Stromal cell of bone marrow (primary cell): ENCODE results near the gene HOXD11.

Experiments used
- DNase-seq: peaks from one replicate; pipeline ENCODE4 v3.0.0-alpha.2; 2012; ENCODE audit warnings: low read depth

The HOXD11 gene

DNA sequence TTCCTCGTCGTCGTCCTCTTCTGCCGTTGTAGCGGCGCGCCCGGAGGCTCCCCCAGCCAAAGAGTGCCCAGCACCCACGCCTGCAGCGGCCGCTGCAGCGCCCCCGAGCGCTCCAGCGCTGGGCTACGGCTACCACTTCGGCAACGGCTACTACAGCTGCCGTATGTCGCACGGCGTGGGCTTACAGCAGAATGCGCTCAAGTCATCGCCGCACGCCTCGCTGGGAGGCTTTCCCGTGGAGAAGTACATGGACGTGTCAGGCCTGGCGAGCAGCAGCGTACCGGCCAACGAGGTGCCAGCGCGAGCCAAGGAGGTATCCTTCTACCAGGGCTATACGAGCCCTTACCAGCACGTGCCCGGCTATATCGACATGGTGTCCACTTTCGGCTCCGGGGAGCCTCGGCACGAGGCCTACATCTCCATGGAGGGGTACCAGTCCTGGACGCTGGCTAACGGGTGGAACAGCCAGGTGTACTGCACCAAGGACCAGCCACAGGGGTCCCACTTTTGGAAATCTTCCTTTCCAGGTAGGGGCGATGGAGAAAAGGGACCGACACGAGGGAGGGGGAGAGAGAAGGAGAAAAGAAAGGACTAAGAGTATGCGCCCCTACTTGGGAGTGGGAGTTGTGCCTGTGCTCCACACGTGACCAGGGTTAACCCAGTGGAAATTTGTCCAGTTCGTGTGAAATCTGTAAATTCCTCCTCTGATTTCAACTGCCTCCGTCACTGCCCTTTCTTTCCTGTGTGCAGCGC, 13.8 kb upstream of the HOXD11 start:
- no peak for DNase-seq

GRCh38 chr2:176093898-176094249, 13.2 kb upstream of the HOXD11 start:
- DNase-seq, result no peak

- no peak for DNase-seq
Observed at GRCh38 chr2:176094349-176094748, 12.7 kb upstream of the HOXD11 start.

DNA sequence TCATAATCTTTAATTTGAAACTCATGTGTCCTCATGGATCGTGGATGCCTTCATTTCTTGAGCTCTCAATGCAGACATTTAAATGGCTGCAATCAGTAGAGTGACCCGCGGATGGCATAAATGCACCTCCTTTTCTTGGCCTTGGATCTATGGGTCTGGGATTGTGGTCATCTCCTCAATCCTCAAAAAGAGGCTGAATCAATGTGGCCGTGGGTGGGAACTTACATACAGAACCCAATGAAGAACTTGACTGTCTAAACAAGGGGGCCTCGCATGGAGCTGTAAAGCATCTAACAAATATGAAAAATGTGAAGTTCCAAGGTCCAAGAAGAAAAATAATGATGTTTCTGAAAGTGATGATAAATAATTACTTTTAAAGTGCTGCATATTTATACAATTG, 11.7 kb upstream of the HOXD11 start:
- DNase-seq, result no peak

- DNase-seq, result no peak
Observed at GRCh38 chr2:176096243-176096985, 10.7 kb upstream of the HOXD11 start.

GRCh38 chr2:176096986-176097819, 9.9 kb upstream of the HOXD11 start:
- DNase-seq, result peak; percentile 46

DNA sequence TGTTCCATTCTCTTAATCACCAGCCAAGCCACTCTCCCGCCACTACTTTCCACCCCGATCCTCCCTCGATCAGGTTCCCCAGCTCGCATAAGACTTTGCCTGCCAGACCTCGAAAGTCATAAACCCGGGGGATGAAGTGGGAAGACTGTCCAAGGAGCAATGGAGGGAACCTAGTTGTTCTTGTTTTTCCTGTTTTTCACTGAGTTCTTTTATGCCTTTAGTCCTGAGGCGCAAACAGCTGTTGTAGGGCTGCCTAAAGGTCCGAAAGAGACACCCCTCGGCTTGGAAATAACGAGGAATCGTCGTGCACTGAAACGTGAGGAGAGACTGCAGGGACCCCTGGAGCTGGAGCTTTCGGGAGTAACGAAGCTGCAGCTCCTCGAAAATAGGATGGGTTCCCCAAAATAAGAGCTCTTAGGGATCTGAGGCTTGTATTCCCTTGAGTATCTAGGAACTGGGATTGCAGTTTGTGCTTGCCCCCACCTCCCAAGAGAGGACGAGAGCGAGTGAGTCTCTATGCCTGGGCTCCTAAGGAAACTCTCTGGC, 9.2 kb upstream of the HOXD11 start:
- no peak for DNase-seq

- DNase-seq, result no peak
Observed at GRCh38 chr2:176098366-176099158, 8.5 kb upstream of the HOXD11 start.

- no peak for DNase-seq
Observed at GRCh38 chr2:176099159-176099727, 7.8 kb upstream of the HOXD11 start.

GRCh38 chr2:176099728-176100546, 7.1 kb upstream of the HOXD11 start, which contains the start of gene HOXD12:
Gene HOXD12 (plus strand): TSS chr2:176099795. CDS start chr2:176099802, 7 bp downstream.
- no peak for DNase-seq

GRCh38 chr2:176100547-176101140, 6.4 kb upstream of the HOXD11 start:
- no peak for DNase-seq

GRCh38 chr2:176101216-176101830, 5.8 kb upstream of the HOXD11 start:
- no peak for DNase-seq

GRCh38 chr2:176101842-176102241, 5.2 kb upstream of the HOXD11 start:
- DNase-seq, result no peak

DNA sequence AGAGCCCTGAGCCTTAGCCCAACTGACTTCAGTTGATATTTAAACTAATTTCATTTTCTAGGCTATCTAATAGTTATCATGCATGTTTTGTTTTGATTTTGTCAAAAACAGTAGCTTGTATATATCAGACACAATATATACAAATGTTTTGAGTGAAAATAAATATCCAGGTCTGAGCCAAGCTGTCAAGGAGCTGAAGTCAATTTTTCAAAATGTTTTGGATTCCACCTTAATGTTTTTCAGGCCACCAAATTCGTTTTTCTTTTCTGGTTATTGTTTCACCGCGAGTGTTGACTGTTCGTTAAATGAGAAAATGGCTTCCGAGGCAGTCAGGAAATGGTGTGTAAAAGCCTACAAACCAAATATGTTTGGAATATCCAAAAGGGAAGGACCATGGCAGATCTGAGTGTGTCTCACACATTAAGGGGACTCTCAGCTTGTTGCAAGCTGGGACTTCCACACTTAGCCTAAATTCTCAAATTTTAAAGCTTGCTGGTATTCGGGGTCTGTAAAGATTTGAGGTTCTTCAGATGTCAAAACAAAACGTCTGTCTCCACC, 4.7 kb upstream of the HOXD11 start:
- no peak for DNase-seq

GRCh38 chr2:176103194-176103593, 3.9 kb upstream of the HOXD11 start:
- no peak for DNase-seq

GRCh38 chr2:176103742-176104315, 3.3 kb upstream of the HOXD11 start:
- DNase-seq, result no peak

DNA sequence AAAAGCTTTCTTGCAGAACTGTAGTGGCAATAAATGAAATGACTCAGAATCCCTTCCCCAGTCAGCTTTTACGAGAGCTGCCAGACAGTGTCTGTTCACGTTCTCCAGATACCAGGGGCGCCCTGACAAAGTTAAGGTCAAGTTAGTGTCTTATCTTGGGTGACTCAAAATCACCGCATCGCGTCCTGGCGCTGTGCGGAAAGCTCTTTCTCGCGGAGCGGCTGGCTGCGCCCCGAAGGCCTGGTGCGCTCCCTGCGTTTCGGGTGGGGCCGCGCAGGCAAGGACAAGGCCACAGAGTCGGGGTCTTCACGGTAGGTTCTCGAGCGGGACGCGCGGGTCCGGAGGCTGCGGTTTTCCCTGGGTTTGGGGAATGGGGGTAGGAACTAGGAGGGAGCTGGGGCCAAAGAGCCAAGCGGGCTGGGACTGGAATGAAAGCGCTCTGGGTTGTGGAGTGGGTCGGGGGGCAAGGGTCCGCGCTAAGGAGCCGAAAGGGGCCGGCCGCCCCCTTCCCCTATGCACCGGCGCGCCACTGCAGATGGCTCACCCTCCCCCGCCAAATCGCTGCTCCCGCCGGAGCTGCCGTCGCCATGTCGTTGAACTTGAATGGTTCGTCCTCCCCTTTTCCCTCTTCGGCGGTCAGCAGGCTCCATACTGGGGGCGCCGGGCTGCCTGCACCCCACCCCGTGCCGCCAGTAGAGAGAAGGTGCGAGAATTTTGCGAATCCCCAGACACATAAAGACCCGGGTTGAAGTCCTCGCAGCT, 2.6 kb upstream of the HOXD11 start:
- DNase-seq, result no peak
